GM20000 (cell line): Measurements from ENCODE around the gene TMC5.
A peak's percentile ranks its signal among the peaks of the same experiment; 100 is the strongest.
"Not testable (repeated sequence)": the region's sequence is repeated elsewhere in the genome, so short reads cannot be mapped to it uniquely, and the experiment has no call there.

Source experiments
- DNase-seq: peaks from one replicate; pipeline ENCODE4 v3.0.0; 2012; ENCODE audit warnings: low spot score
- TF ChIP-seq, protein P1 (sequence below): IDR thresholded peaks from 2 replicates; pipeline ENCODE4 v1.5.1; 2012; ENCODE audit warnings: mild to moderate bottlenecking, control low read depth; ENCODE audit errors: extremely low read depth, missing control alignments

TMC5 gene, protein sequence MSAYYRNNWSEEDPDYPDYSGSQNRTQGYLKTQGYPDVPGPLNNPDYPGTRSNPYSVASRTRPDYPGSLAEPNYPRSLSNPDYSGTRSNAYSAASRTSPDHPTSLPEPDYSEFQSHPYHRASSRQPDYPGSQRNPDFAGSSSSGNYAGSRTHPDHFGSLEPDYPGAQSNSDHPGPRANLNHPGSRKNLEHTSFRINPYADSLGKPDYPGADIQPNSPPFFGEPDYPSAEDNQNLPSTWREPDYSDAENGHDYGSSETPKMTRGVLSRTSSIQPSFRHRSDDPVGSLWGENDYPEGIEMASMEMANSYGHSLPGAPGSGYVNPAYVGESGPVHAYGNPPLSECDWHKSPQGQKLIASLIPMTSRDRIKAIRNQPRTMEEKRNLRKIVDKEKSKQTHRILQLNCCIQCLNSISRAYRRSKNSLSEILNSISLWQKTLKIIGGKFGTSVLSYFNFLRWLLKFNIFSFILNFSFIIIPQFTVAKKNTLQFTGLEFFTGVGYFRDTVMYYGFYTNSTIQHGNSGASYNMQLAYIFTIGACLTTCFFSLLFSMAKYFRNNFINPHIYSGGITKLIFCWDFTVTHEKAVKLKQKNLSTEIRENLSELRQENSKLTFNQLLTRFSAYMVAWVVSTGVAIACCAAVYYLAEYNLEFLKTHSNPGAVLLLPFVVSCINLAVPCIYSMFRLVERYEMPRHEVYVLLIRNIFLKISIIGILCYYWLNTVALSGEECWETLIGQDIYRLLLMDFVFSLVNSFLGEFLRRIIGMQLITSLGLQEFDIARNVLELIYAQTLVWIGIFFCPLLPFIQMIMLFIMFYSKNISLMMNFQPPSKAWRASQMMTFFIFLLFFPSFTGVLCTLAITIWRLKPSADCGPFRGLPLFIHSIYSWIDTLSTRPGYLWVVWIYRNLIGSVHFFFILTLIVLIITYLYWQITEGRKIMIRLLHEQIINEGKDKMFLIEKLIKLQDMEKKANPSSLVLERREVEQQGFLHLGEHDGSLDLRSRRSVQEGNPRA

DNA sequence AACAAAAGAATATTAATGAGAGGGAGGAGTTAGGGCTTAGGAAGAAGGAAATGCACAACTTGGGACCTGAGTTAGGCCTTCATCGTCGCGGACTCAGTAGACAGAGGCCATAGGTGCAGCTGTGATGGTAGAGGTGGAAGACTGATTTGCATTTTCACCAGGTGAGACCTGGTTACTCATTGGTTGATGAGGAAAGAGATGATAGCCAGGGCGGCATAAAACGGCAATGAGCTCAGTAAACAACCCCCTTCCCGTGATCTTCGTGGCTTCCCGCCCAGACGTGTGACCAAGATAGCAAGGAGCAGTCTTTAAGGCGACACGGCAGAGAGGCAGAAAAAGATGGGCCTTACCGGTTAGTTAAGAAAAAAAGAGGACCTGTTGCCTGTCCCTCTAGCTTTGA, at the start of gene TMC5:
TSS of gene TMC5 (plus strand) at position 244 of the 400 bp plus-strand sequence. CDS start 22,156 bp downstream, outside the sequence.
- DNase-seq, result no peak
- TF ChIP-seq, protein P1, sequence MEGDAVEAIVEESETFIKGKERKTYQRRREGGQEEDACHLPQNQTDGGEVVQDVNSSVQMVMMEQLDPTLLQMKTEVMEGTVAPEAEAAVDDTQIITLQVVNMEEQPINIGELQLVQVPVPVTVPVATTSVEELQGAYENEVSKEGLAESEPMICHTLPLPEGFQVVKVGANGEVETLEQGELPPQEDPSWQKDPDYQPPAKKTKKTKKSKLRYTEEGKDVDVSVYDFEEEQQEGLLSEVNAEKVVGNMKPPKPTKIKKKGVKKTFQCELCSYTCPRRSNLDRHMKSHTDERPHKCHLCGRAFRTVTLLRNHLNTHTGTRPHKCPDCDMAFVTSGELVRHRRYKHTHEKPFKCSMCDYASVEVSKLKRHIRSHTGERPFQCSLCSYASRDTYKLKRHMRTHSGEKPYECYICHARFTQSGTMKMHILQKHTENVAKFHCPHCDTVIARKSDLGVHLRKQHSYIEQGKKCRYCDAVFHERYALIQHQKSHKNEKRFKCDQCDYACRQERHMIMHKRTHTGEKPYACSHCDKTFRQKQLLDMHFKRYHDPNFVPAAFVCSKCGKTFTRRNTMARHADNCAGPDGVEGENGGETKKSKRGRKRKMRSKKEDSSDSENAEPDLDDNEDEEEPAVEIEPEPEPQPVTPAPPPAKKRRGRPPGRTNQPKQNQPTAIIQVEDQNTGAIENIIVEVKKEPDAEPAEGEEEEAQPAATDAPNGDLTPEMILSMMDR, result no peak

DNA sequence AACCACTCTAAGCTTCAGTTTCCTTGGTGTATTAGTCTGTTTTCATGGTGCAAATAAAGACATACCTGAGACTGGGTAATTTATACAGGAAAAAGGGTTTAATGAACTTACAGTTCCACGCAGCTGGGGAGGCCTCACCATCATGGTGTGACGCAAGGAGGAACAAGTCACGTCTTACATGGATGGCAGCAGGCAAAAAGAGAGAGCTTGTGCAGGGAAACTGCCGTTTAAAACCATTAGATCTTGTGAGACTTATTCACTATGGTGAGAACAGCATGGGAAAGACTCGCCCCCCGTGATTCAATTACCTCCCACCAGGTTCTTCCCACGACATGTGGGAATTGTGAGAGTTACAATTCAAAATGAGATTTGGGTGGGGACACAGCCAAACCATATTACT, 45.1 kb upstream of the TMC5 start:
- DNase-seq, result not testable (repeated sequence)

DNA sequence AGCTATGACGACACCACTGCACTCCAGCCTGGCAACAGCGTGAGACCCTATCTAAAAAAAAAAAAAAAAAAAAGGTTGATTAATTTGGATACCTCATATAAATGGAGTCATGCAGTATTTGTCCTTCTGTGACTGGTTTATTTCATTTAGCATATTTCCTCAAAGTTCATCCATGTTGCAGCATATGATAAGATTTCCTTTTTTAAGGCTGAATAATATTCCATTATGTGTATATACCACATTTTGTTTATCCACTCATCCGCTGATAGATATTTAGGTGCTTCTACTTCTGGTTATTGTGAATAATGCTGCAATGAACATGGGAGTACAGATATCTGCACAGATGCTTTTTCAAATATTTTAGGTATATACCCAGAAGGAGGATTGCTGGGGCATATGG, 43.3 kb upstream of the TMC5 start:
- TF ChIP-seq, protein P1, result no peak
- DNase-seq, result no peak

DNA sequence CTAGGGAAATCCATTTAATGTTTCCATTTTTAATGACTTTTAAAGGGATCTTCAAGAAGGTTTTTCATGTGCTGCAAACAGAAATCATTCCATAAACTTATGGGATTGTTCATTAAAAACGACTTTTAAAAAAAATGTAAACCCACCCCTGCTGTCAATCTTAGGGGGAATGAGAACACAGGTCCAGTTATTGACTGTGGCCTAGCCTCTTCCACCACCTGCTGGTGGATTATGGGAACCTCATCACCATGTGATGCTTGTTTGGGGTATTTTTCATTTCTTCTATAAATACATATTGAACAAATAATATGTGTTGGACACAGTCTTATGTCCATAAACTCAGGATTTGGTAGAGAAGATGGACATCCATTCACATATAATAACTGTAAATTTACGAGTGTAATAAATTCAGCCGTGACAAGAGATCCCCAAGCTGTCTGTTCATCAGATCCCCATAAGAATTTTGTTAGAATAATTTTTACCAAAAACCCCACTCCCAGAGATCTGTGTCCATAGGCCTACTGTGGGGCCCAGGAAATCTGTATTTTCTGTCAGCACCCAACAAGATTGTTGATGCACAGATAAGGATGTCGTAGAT, 42.0 kb upstream of the TMC5 start:
- TF ChIP-seq, protein P1, result peak; percentile 39

DNA sequence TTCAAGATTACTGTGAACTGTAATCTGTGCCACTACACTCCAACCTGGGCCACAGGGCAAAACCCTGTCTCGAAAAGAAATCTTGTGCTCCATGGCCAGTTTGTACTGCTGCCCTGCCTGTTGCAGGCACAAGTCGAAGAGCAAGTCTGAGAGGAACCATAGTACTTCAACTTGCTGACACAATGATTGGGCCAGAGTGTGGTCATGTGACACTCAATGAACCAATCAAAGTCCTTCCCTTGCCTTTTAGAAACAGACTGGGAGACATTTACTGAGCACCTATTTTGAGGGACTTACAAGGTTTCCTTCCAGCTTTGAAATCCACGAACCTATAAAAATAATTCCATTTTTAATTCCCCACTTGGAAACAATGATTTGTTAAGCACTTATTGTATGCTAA, 39.8 kb upstream of the TMC5 start:
- TF ChIP-seq, protein P1, result no peak
- DNase-seq, result no peak

More for the DNA sequence above, 42.0 kb upstream of the TMC5 start:
- peak; percentile 72 for DNase-seq

DNA sequence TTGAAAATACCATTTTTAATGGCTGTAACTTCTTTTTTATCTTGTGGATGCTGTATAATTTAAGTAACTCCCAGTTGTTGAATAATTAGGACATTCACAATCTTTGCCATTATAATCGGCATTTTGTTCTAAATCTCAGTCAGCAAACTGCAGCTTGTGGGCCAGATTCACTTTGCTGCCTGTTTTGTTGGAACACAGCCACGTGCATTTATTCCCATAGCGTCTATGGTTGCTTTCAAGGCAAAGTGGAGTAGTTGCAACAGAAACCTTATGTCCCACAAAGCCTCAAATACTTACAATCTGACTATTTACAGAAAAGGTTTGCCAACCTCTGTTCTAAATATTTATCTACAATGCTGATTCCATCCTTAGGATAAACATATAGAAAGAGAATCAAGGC, 39.2 kb upstream of the TMC5 start:
- no peak for DNase-seq
- TF ChIP-seq, protein P1, result no peak

DNA sequence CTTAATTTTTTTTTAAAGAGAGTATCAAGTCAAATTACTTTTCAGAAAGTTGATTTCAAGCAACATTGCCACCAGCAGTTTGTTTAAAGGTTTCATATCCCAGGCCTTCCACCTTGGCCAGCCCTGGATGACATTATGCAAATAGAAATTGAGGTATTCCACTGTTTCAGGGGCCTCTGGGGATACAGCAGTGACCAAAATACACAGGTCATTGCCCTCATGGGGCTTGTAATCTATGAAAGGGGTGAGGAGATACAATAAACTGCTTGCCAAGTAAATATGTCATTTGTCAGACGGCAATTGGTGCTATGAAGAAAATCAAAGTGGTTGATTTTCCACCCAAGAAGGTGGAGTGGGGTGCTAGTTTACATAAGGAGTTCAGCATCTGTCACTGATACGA, 37.8 kb upstream of the TMC5 start:
- TF ChIP-seq, protein P1, result no peak
- DNase-seq, result no peak
